IPS DF 6.9 (cell line): ENCODE results near the gene FRMD4A.

Experiments used
- DNase-seq: peaks from one replicate; pipeline ENCODE4 v3.0.0-alpha.2; 2013; ENCODE audit warnings: low read depth, low spot score
- H3K27ac ChIP-seq: one replicate; pipeline ENCODE4 v1.5.1; 2013; ENCODE audit warnings: low read length, control low read depth
- H3K27me3 ChIP-seq: 2 replicates; pipeline ENCODE4 v1.6.1; 2013; ENCODE audit warnings: mild to moderate bottlenecking, low read length; ENCODE audit not compliant: control insufficient read depth, insufficient read depth
- H3K36me3 ChIP-seq: 2 replicates; pipeline ENCODE4 v1.6.1; 2013; ENCODE audit warnings: low read length; ENCODE audit not compliant: control insufficient read depth, insufficient read depth
- H3K4me1 ChIP-seq: 2 replicates; pipeline ENCODE4 v1.6.1; 2013; ENCODE audit warnings: low read length; ENCODE audit not compliant: control insufficient read depth, insufficient read depth
- H3K4me3 ChIP-seq: 2 replicates; pipeline ENCODE4 v1.5.1; 2013; ENCODE audit warnings: mild to moderate bottlenecking, low read length
- H3K9me3 ChIP-seq: 2 replicates; pipeline ENCODE4 v1.6.1; 2013; ENCODE audit warnings: low read length, inconsistent platforms; ENCODE audit not compliant: control insufficient read depth, insufficient read depth
- WGBS: extraction: QIAGEN DNeasy Blood & Tissue Kit; methylation state at CpG from one replicate; pipeline ENCODE4 v1.1.7; 2013; ENCODE audit warnings: mixed read lengths, missing lambda C conversion rate; ENCODE audit not compliant: insufficient read length, insufficient coverage; 5-methylcytosine and 5-hydroxymethylcytosine counted together

FRMD4A gene

DNA sequence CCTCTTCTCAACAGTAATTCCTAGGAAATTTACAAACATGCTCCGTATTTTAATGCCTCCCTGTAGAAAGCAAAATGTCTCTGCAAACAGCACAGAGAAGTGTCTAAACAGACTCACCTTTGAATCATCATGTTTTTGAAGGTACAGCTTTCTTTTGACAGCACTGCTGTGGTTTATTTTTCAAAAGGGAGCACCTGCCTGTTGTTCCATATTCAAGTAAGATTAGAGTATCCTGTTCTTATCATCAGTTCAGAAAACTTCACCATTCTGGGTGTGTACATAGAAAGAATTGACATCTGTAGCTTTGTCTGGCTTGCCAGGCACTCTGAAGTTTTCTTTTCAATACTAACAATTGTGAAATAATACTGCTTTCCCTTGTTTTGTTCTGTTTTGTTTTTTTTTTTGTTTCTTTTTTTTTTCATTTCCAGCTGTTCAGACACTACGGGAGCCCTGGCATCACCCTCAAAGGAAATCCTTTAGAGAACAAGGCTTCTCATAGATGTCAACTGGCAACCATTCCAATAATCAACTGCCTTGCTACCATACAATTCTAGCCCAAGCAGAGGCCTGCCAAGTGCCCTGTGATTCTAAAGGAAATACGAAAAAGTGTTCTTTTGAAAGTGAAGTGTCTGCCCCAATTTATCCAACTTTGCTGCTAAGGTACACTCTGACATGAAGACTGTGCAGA, 468.0 kb downstream of the FRMD4A start:
- Histone ChIP-seq H3K36me3 (no peaks in the 10 kb centered on the region), H3K4me3 (no peak overlapping the region), H3K27me3 (no peaks in the 10 kb centered on the region), H3K4me1 (peaks cover 3% of the 10 kb centered on the region; the same call in 1 of the 2 replicates), H3K9me3 (no peaks in the 10 kb centered on the region), H3K27ac (no peak overlapping the region)
- no CpG with 5 or more reads among the region's 3 CpGs for WGBS
- DNase-seq, result no peak

DNA sequence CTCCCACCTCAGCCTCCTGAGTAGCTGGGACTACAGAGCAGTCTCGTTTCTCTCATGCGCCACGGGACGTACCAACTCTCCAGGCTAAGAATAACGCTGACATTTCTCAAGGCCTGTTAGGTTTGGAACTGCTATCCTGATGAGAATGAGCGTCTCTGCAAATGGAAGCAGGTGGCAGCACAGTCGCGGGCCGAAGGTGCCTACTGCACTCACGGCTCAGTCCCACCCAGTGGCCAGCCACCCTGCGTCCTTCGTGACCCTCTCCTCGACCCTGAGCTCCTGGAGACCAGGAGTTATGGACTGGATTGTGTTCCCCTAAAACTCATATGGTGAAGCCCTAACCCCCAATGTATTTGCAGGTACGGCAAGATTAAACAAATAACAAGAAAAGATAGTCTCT, 469.8 kb downstream of the FRMD4A start:
- Histone ChIP-seq H3K4me3 (no peak overlapping the region), H3K27me3 (no peaks in the 10 kb centered on the region), H3K9me3 (no peaks in the 10 kb centered on the region), H3K27ac (no peak overlapping the region), H3K36me3 (no peaks in the 10 kb centered on the region), H3K4me1 (no peaks in the 10 kb centered on the region)
- no CpG with 5 or more reads among the region's 14 CpGs for WGBS
- no peak for DNase-seq

DNA sequence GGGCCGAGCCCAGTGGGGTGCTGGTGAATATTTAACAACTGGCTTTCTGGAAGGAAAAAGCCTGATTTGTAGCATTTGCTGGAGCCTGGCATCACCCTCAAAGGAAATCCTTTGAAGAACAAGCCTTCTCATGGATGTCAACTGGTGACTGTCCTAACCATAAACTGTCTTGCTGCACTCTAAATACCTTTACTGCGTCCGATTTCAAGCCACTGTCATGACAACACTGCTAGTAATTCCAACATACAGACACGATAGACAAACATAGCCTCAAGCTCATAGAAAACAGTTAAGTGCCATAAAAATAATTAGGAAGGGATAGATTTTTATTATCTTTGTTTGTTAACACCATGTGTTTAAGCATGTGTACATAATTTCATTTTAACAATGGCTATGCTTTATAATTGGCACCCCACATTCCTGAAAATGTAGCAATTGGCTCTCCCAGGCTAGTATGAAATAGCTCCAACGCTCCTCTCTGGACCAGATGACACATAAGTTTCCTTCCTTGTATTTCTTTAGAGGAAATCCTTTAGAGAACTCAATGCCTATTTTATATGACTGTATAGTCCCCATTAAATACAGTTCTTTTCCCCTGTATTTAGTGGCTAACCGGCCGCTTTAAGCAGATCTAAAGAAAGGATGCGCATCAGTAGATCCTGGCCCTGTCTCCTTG, 470.6 kb downstream of the FRMD4A start:
- Histone ChIP-seq H3K27me3 (no peaks in the 10 kb centered on the region), H3K4me1 (no peaks in the 10 kb centered on the region), H3K36me3 (no peaks in the 10 kb centered on the region), H3K4me3 (no peak overlapping the region), H3K9me3 (no peaks in the 10 kb centered on the region), H3K27ac (no peak overlapping the region)
- WGBS, result no CpG with 5 or more reads among the region's 8 CpGs
- DNase-seq, result no peak

DNA sequence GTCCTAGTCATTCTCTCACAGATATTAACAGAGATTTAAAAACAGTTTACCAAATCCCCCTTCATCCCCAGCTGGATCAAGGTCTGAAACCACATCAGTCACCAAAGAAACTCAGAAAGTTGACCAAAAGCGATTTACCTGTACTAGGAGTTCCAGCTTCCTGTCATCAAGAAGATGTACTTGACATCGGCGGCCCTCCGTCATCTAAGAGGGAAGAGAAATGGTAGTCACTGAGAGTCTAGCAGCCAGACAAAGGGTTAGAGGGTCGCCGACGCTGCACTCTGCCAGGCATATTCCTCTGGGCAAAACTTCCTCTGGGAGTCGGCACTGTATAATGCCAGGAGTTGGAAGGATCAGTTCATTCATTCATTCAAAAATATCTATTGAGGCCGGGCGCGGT, 472.0 kb downstream of the FRMD4A start:
- Histone ChIP-seq H3K27me3 (no peaks in the 10 kb centered on the region), H3K36me3 (no peaks in the 10 kb centered on the region), H3K9me3 (no peaks in the 10 kb centered on the region), H3K27ac (no peak overlapping the region), H3K4me1 (no peaks in the 10 kb centered on the region), H3K4me3 (no peak overlapping the region)
- WGBS, result no CpG with 5 or more reads among the region's 11 CpGs
- no peak for DNase-seq

DNA sequence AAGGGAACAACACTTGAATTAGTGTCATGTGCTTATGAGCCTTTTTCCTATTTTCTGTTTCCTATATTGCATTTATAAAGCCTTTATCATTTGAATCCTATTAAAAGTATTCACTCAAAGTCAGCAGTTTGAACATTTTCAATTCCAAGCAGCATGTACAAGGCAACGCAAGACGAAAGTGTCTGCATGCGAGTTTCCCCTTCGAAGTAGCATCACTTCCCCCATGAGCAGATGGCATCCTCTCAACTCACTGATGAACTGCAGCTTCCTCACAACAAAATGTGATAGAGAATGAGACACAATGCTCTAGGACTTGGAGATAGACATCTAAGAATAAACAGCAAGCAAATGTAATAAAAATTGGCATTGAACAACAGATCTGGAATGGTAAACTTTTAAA, 473.3 kb downstream of the FRMD4A start:
- Histone ChIP-seq H3K4me1 (no peaks in the 10 kb centered on the region), H3K4me3 (no peak overlapping the region)
- no CpG with 5 or more reads among the region's 4 CpGs for WGBS

DNA sequence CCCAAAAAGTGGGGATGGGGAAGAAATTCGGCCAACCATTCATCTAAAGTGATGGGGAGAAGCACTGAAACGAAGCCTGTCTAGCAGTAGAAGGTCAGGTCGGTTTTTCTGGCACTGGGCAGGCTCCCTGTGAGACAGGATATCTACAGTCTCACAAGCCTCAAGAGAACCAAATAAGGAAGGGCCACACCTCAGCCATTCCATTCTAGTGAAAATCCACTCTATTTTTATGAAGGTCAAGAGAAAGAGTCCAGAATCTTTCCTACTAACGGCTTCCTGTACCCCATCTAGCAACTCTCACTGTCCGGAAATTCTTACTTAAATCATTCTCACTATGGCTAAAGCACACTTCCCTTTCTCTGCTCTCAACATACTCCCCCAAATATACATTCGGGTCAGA, 476.9 kb downstream of the FRMD4A start:
- Histone ChIP-seq H3K4me1 (peaks cover 3% of the 10 kb centered on the region), H3K27me3 (no peaks in the 10 kb centered on the region), H3K27ac (no peak overlapping the region), H3K4me3 (no peak overlapping the region), H3K9me3 (no peaks in the 10 kb centered on the region), H3K36me3 (no peaks in the 10 kb centered on the region)
- no CpG with 5 or more reads among the region's 6 CpGs for WGBS
- no peak for DNase-seq

More for the DNA sequence above, 473.3 kb downstream of the FRMD4A start:
- Histone ChIP-seq H3K9me3 (no peaks in the 10 kb centered on the region), H3K27me3 (no peaks in the 10 kb centered on the region), H3K36me3 (no peaks in the 10 kb centered on the region), H3K27ac (no peak overlapping the region)
- no peak for DNase-seq

DNA sequence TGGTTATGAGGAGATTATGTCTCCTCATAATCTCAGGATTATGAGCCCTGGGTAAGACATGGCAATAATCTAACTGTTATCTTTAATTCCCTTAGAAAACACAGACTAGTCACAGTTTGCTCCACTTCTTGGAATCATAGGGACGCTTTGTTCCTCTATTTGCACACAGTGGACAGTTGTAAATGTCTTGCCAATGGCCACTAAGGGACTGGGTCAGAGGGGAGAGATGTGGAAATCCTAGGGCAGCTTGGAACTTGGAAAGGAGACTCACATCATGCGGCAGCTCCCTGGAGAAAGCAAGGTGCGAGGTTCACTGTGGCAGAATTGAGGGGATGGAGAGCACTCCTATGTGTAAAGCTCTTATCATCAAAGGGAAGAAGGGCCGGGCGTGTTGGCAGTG, 477.9 kb downstream of the FRMD4A start:
- H3K27ac ChIP-seq, result no peak overlapping the region
- DNase-seq, result no peak
- H3K36me3 ChIP-seq, result no peaks in the 10 kb centered on the region
- H3K9me3 ChIP-seq, result no peaks in the 10 kb centered on the region
- peaks cover 3% of the 10 kb centered on the region for H3K4me1 ChIP-seq
- H3K4me3 ChIP-seq, result no peak overlapping the region
- no peaks in the 10 kb centered on the region for H3K27me3 ChIP-seq
- WGBS, result no CpG with 5 or more reads among the region's 5 CpGs

DNA sequence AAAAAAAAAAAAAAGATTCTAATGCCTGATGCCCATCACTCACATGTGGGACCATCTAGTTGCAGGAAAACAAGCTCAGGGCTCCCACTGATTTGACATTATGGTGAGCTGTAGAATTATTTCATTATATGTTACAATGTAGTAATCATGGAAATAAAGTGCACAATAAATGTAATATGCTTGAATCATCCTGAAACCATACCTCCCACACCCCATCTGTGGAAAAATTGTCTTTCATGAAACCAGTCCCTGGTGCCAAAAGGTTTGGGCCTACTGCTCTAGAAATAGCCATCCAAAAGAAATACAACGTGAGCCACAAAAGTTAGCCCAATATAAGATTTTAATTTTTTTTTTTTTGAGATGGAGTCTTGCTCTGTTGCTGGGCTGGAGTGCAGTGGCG, 478.8 kb downstream of the FRMD4A start:
- Histone ChIP-seq H3K27me3 (no peaks in the 10 kb centered on the region), H3K36me3 (no peaks in the 10 kb centered on the region), H3K4me1 (peaks cover 4% of the 10 kb centered on the region), H3K27ac (no peak overlapping the region), H3K9me3 (no peaks in the 10 kb centered on the region), H3K4me3 (no peak overlapping the region)
- no CpG with 5 or more reads among the region's 2 CpGs for WGBS
- no peak for DNase-seq

DNA sequence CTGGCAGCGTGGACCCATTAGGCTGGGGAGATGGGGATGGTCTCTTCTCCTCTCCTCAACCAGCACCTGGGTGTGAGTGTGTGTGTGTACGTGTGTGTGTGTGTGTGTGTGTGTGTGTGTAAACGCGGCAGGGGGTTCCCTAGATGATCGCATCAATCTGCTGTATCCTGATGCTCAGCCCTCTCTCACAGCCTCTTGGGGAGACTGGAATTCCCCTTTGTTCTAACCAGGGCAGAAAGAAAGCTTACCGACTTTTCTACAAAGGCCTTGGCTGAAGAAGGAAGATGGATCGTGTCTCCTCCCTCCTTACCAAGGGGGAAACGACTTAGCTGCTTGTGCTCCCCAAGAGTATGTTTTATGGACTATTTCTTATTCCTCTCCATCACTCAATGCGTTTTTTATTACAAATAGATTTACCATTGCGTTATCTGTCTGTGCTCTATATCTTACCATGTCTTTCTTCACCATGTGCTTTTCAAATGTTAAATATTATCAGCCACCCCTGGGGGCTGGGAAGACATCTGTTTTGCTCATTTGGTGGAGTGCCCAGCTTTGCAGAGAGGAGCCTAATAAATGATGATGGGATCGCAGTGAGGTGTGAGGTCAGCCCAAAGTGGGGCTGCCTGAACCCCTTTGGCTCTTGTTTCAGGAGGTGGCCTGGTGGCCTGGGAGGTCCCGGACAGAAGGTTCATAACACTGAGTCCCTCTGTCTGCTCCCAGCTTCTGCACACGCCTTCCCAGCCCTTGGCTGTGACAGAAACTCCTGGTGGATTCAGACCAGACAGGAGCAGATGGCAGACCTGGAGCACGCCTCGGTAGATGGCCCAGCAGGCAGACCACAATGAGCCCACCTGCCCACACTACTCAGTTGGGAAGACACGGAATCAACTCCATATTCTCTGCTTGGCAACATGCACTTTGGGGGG, 481.9 kb downstream of the FRMD4A start:
- no peaks in the 10 kb centered on the region for H3K36me3 ChIP-seq
- no peak overlapping the region for H3K4me3 ChIP-seq
- no peaks in the 10 kb centered on the region for H3K27me3 ChIP-seq
- peaks cover 4% of the 10 kb centered on the region for H3K4me1 ChIP-seq
- no CpG with 5 or more reads among the region's 16 CpGs for WGBS
- H3K27ac ChIP-seq, result no peak overlapping the region
- no peaks in the 10 kb centered on the region for H3K9me3 ChIP-seq
- DNase-seq, result no peak

DNA sequence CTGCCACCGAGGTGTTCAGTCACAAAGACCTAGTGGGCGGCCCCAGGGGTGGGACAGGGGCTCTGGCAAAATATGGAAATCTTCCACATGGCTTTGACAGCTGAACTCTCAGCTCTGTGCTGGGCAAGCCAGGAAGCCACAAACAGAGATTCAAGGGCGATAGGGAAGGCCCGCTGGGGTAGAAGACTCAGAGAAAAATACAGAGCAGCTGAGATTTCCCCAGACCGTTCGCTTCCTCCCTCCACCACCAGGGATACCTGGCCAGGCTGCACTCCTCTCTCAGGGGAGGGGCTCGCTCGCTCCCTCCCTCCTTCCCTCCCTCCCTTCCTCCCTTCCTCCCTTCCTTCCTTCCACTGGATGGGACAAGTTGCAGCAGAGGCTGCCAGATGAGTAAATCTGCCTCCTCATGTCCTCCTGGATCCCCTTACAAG, 483.5 kb downstream of the FRMD4A start:
- no CpG with 5 or more reads among the region's 8 CpGs for WGBS
- Histone ChIP-seq H3K4me3 (no peak overlapping the region), H3K27ac (no peak overlapping the region), H3K4me1 (peaks cover 4% of the 10 kb centered on the region), H3K27me3 (no peaks in the 10 kb centered on the region), H3K36me3 (no peaks in the 10 kb centered on the region), H3K9me3 (no peaks in the 10 kb centered on the region)
- no peak for DNase-seq
